ENCODE measurements around the gene CECR2.

Gene CECR2

DNA sequence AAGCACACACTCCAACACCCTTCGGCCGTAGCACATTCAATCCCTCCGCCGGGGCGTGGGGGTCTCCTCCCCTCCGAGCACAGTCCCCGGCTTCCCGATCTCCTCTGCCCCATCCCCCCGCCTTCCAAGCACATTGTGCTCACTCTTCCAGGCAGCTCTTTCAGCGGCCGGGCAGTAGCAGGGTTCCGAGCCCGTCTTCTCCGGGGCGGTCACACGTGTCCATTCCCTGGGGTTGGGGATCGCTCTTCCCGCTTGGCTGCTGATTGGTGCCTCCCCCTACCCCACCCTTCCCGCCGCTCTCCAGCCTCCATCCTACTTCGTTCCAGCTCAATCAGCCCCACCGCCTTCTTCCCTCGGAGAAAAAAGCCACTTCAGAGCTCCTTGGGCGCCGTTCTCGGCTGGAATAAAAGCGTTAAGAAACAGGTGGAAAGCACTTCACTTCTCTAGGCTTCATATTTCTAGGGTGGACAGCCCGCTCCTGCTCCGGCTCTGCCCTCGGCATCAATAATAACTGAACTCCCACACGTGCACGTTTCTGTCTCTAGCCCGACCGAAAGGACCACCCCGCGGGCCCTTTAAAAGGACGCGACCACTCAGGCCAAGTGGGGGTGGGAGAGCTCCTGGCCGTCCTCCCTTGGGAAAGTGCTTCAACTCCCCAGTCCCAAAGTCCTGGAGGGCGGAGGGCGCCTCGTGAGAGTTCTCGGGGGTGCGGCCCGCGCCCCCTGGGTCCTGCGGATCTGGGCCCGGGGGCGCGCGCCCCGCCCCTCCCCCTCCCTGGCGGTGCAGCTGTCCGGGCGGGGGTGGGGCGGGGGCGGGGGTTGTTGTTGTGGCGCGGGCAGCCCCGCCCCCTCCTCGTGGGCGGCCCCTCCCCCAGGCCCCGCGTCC lies 464 bp upstream of the CECR2 start:
- DNase-seq, result no peak

DNA sequence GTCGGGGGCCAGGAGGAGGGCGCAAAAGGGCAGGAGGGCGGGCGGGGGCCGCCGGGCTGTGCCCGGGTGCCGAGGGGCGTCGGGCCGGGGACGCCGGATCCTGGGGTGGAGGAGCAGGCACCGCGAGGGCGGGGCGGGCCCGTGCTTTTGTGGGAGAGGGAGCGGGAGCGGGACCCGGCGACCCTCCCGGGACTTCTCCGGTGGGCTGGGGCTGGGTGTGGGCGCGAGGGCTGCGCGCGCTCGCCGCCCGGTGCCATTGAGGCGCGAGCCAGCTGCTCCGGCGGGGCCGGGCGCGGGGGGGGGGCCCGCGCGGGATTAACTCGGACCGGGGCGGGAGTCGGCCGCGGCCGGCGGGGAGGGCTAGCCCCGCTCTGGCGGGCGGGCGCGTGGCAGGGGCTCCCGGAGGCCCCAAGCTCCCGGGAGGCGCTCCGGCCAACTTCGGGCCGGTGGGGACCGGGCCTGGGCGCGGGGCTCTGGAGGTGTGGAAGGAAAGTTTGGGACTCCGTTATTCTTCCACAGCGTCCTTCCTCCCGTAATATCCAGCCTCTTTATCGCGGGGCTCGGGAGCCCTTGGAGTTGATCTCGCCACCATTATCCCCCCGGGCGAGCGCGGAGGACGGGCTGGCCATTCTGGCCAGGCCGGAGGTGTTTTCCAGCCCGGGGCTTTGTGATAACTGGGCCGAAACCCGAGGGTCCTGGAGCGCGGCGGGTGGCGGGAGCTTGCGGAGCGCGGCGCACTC lies 936 bp downstream of the CECR2 start:
- no peak for DNase-seq

DNA sequence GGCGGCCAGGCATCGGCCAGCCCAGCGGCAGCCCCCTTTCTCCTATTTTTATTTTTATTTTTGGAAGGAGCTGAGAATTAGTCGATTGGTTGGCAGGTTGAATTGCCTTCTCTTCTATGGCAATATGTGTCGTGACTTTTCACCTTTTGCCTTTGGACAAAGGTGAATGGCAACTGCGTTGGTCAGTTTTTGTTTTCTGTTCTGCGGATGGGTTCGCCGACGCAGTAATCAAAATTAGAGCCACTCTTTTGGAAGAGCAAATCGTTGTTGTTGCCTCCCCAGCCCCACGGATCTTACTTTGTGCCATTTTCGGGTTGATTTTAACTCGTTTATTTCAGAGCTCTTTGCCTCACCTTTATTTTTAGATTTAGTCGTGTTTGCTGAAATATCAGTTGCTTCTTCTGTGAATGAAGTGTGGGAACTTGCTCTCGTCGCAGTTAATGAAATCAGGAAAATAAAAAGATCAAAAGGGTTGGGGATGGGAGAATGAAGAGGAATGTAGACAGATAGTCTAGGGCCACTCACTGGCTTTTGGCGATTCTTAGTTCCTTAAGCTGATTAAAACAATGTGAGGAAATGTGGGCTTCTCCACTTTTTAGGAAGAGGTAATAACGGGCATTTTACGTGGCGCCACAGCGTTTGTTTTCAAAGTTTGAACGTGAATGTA lies 1.6 kb downstream of the CECR2 start:
- no peak for DNase-seq

DNA sequence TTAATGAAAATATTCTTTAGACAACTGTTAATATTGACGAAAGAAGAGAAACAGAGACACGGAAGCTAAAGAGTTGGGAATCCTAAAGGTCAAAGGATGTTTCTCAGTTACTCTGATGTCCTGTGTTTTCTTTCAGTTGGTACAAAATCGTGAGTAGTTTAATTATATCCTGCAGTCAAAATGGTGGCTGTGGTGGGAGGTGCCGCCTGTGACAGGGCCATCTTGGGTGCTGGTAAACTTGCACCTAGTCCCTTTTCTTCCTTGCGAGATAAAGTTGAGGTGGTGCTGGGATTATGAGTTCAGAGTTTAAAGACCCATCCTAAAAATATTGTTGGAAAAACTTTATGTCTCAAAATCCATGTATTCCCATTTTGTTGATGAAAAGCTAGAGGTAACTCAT lies 2.2 kb downstream of the CECR2 start:
- no peak for DNase-seq

DNA sequence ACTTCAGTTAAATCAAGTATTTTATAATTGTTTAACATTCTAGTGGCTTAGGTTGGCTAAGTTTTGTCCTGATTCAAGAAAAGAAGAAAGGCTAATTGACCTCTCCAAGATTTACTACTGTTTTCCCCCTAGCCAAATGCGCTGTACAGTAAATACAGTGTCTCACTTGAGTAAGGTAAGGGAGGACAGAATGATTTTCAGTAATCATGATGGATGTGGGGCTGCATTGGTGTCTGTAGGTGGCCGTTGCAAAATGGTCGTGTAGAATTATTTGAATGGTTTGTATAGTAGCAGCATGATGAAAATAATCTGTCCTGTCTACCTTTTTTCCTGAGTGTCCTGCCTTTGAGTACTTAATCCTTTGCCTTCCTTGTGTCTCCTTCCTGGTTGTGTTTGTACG lies 4.6 kb downstream of the CECR2 start:
- no peak for DNase-seq

DNA sequence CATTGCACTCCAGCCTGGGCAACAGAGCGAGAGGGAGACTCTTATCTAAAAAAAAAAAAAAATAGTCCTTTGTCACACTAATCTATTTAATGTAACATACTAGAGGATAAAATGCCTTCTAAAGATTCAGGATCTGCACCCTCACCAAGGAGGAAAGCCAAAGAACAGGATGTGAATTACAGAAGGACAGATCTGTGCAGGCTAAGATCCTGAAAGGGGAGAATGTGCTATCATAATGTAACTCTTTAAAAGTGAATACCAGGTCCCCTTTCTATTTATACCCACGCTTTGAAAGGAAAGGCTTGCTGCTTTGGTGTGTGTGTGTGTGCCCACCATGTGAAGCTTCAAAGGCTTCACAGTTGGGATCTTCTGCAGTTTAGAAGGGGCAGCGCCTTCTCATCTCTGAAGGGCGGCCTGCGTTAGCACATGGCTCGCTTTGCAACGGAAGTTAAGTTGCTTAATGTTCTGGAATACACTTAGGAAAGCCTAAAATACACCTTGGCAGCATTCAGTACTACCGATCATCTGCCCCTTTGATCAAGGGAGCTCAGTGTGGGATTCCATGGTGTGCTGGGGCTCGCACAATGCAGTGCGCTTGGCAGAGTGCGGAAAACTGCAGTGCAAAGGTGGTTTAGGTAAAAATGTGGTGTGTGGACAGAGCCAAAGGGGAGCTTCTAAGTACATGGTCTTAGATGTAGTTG lies 6.8 kb downstream of the CECR2 start:
- no peak for DNase-seq

DNA sequence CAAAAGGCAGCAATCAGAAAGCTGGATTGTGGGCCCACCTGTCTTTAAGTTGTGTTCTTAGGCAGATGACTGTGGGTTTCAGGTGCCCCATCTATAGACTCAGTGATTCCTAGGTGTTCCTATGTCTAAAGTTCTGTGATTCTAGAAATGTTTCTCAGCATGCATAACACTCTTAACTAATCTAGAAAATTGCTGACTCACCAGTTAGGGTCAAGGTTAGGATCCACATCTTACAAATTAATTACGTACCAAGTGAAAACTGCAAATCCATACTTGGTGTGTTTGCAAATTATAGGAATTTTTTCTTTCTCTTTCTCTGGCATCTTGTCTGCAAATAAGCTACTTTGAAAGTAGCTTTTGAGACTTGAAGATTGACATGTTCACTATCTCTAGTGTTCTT lies 7.7 kb downstream of the CECR2 start:
- no peak for DNase-seq

DNA sequence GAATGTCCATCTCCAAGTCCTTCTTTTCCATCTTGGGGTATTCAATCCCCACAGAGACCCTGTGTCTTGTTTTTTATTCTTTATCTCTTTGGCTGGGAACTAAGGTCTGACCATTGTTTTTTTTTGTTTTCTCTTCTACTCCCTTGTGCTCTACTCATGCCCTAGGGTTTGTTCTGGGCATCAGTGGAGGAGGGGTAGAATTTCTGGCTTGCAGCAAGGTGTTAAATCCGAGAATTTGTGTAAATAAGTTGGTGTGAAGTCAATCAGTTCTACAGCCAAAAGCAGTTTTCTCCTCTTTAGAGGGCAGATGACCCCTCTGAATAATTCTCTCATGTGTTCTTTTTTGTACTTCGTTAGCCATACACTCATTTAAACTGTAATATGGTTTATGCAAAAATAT lies 10.7 kb downstream of the CECR2 start:
- DNase-seq, result no peak

DNA sequence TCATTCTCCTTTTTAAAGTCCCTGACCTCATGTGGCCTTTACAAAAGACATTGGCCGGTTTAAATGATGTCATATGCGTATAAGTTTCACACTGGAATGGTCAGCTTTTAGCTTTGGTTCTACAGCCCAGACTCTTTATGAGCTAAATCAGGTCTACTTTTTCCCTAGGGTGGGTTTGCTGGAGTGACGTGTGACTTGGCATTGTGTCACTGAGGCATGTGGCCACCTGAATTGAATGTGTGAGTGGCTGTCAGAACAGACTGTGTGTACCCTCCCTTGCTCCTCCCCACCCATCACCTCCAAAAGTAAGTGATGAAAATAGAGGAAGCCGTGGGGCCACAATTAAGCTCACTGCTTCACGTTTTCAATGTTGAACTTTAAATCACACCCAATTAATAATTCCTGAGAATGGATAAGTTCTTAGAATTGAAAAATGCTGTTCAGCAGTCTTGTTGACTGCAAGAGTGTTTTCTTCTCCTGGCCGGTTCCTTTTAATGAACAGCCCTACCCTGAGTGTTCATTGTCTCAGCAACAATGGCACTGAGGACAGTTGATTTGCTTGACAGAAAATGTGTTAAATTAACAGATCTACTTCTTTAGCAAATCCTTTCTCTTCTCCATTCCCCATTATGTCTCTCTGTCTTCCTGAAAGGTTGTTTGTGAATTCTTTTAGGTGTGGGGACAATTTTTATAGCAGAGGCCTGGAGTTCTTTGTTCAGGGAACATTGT lies 11.3 kb downstream of the CECR2 start:
- DNase-seq, result no peak

DNA sequence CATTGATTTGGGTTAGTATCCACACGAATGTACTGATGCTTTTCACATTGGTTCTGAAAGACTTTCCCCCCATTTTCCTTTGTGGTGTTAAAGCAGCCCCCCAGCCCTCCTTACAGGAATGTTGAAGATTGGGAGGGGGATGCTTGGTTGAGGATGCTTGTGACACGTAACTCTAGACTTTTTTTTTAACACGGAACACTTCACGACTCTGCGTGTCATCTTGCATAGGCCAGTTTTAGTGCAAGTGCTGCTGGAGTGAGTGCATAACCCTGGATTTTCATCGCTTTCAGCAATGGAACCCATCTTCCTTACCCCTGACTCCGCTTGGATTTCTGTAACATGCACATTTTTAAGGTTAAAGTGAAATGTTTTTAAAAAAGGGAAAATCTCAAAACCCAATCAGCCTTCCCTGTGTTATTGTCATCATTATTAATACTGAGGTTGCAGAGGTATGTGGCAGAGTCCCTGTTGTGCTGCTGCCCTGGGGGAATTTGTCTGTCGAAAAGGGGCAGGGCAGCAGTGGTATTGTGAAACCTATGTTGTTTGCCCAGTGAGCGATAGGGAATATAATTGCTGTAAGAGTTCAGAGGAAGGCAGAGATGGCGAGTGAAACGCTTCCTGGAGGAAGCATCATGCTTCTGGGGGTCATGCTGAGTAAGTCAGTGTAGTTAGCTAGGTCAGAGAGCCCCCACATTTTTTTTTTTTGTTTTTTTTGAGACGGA lies 12.1 kb downstream of the CECR2 start:
- DNase-seq, result no peak

DNA sequence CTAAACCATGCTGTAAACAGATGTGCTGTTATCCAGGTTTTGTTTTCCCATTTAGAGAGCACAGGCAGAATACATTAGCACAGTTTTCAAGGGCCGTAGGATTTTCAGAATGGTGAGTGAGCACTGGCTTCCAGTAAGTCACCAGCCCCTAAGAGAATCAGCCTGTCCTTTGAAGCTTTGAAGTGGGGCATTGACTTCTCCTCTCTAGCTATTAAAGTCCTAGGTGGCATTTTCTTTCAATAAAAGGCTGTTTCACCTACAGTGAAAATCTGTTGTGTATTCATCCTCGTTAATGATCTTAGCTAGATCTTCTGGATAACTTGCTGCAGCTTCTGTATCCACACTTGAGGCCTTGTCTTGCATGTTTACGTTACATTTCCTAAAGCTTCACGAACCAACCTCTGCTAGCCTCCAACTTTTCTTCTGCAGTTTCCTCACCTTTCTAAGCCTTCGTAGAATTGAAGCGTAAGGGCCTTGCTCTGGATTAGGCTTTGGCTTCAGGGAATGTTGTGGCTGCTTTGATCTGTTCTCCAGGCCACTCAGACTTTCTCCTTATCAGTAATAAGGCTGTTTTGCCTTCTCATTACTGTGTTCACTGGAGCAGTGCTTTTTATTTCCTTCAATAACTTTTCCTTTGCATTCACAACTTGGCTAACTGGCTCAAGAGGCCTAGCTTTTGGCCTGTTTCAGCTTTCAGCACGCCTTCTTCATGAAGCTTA lies 15.5 kb downstream of the CECR2 start:
- DNase-seq, result no peak

DNA sequence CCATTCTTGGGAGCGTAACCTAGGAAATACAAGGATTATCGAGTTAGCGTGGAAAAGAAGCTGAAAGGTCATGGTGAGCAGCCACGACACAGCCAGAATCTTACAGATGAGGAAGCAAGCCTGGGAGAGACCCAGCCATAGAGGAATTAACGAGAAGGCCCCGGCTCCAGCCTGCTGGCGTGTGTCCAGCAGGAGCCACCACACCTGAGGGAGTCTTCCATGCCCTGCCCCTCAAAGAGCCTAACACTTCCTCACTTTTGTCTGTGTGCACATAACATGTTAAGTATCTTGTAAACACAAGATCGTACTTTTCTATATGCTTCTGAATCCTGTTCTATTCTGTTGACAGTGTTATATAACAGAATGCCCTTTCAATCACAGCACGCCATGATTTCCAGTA lies 18.1 kb downstream of the CECR2 start:
- no peak for DNase-seq

DNA sequence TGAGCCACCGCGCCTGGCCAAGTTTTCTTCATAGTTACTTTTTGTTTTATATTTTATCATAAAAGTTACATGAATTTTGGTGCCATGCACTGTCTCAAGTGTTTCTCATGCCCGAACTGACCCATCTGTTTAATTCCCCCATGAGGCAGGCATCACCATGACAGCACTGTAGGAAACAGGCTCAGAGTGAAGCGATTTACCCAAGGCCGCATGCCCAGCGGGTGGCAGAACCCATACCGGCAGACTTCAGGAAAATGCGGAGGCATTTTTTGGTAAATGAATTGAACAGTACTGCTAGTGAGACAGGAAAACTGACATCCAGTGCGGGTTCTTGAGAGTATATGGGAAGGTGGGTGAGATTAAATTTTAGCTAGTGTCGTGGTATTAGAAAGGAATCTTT lies 19.0 kb downstream of the CECR2 start:
- DNase-seq, result no peak

DNA sequence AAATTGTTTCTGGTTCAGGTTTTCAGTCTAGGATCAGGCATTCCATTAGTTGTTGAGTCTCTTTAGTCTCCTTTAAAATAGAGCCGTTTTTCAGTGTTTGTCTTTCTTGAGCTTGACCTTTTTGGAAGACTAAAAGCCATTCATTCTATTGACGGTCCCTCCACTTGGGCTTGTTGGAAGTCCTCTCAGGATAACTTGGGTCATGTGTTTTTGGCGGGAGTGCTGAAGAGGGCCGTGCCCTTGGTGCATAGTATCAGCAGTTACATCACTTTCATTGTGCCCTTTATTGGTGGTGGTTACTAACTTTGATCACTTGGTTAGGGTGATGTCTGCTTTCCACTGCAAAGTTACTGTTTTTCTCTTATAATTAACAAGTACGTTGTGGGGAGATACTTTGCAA lies 20.8 kb downstream of the CECR2 start:
- no peak for DNase-seq

DNA sequence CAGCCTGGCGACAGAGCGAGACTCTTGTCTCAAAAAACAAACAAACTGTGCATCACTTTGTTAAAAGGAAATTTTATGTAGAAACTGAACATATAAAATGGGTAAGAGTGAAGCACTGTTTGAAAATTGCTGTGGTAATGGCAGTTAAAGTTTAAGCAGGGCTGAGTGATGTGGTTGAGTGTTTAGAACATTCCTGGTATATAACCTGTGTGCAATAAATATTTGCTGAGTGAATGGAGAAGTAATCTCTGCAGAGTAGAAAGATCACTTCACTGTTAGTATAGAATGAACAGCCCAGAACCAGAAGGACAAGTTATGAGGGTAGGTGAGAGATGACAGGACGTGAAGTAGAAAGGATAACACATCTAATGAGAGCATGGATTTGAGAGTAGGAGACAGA lies 27.3 kb downstream of the CECR2 start:
- DNase-seq, result no peak

DNA sequence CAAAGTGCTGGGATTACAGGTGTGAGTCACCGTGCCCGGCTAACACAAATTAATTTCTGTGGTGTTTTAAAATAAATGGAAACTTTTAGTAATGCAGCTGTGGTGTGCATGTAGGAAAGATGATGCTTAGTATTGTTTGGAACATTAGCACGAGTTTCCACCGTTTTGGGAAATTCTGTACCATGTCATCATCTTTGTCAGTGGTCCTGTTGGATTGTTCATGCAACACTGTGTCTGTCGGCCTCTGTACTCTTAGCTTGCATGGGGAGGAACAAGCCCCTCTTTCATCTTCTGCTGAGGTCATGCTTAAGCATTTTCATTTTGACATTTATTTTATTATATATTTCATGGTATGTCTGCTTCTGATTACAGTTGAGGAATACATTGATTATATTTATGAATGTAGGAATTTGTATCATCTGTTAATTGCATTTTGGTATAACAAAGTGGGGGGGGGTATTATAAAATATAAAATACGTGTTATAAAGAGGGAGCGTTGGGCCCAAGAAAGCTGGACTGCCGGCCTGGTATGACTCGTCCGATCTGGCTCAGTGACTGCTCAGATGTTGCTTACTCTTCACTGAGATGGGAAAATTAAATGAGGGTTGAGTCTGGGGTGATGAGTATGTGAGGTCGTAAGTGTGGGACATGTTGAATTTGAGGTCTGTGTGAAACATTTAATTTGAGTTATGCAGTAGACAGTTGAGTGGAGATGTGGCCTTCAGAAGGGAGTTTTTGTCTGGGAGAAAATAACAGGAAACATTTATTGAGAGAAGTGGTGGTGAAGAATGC lies 28.7 kb downstream of the CECR2 start:
- no peak for DNase-seq

DNA sequence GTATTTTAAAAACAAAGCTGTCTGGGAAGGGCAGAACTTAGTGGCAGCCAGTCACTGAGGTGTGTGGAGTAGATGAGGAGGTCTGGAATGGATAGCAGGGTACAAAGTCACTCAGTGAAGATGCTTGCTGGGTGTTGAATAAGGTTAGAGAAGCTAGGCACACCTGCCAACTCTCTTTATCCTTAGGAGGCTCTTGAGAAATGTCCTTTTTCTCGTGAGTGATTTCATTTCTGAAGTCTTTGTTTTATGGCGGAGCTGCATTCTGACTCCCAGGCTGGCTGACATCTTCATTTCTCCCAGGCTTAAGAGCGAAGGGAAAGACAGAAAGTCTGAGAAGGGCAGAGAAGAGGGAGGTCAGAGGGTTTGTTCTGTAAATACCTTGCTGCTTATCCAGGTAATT lies 31.0 kb downstream of the CECR2 start:
- no peak for DNase-seq

DNA sequence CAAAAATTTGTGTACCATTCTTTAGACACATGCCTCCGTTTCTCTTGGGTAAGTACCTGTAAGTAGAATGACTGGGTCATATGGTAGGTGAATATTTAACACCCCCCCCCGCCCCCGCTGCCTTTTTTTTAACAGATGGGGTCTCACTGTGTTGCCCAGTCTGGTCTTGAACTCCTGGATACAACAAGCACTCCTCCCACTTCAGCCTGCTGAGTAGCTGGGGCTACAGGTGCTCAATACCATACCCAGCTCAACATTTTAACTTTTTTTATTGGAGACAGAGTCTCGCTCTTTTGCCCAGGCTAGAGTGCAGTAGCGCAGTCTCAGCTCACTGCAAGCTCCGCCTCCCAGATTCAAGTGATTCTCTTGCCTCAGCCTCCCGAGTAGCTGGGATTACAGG lies 32.5 kb downstream of the CECR2 start:
- DNase-seq, result no peak

DNA sequence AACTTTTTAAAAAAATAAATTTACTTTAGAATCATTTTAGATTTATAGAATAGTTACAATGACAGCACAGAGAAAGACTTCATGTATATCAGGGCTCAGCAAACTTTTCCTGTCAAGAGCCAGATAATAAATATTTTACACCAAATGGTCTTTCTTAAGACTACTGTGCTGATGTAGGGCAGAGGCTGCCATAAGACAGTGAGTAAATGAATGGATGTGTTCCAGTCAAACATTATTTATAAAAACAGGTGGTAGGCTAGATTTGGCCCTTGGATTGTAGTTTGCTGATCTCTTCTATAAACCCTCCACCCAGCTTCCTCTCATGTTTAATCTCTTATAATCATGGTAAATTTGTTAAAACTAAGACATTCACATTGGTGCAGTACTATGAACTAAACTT lies 33.0 kb downstream of the CECR2 start:
- DNase-seq, result no peak

DNA sequence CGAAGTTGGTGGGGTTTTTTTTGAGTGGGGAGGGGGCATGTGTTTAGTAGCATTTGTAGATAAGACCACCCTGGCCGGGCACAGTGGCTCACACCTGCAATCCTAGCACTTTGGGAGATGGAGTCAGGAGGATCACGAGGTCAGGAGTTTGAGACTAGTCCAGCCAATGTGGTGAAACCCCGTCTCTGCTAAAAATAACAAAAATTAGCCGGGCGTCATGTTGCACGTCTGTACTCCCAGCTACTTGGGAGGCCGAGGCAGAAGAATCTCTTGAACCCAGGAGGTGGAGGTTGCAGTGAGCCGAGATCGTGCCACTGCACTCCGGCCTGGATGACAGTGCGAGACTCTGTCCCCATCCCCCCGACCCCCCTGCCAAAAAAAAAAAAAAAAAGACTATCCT lies 34.6 kb downstream of the CECR2 start:
- DNase-seq, result no peak

All from stimulated activated CD4-positive, alpha-beta T cell treated with anti-CD3 and anti-CD28 coated beads, Interleukin-4, amount 100 ng/mL, for 24 hours (primary cell).